HG03439 (cell line): Measurements from ENCODE around the gene GOLT1A.

Experiments used
- ATAC-seq: cut with Tn5 transposase; IDR thresholded peaks from one replicate; pipeline ENCODE4 v1.9.1; 2021; ENCODE audit warnings: mild to moderate bottlenecking, moderate library complexity; ENCODE audit not compliant: unreplicated experiment

The GOLT1A gene

GRCh38 chr1:204162494-204163074, 51.2 kb downstream of the GOLT1A start:
- no peak for ATAC-seq

DNA sequence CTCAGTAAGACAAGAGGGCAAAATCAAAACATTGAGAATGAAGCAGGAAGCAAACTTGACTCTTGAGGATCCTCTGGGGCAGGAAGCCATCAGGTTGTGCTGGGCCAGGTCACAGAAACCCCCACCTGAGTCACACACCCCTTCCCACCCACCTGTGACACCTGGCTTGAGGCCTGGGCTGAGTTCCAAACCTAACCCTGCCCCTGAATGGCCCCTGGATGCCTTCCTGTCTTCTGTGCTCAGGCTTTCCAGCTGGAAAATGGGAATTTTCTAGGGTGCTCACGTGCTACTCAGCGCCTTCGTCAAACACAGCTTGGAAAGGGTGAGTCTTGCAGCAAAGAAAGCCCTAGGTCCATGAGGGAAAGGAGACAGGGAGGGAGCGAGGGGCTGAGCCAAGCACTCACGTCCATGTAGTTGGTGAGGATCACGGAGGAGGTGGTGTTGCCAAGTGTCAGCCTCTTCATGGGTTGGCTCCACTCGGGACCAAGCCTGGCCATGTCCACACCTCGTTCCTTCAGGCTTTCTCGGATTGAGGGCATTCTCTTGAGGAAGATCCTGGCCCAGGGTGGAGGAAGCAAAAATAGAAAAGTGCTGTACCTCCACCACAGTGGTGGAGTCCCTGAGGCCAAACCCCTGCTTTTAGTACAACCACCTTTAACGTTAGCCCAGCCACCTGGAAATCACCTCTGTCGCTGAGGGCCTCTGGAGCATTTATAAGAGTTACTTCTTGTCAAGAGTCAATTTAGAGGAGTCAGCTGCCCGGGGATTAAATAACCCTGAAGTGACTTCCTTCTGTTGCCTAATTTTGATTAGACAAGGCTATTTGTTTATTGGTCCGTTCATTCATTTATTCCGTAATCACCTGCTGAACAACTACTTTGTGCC, 51.9 kb downstream of the GOLT1A start:
- no peak for ATAC-seq

DNA sequence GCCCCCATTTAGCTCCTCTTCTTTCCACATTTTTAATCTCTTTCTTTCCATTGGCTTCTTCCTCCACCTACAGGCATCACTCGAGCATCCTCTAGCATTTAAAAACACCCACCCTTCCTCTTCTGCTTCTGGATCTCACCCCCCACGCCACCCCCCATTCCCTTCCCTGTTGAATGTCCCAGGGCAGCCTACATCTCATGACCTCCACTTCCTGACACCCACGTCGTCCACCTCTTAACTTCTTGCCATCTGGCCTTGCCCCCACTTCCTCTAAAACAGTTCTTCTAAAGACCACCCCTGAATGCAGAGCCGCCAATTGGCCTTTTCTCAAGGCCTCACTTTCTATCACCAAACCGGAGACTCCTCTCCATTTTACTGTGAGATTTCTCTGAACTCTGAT, 55.8 kb downstream of the GOLT1A start:
- no peak for ATAC-seq

GRCh38 chr1:204155881-204156280, 57.9 kb downstream of the GOLT1A start:
- ATAC-seq: no peak

GRCh38 chr1:204154568-204155255, 59.1 kb downstream of the GOLT1A start:
- no peak for ATAC-seq

DNA sequence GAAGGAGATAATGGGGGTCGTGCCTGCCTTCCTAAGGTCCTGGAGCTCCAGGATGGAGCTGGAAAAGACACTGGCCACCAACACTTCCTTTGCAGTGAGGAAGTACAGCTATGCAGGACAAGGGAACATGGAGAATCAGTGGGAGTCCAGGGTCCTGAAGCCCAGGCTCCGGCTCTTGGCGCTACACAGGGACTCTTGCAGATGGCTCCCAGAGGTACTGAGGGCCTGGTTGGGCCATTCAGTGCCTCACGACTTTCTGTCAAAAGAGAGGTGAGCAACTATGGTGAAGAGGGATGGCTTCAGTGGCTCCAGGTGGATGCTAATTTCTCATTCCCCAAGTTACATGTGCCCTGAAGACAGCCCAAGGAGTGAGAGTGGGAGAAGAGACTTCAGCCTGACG, 60.1 kb downstream of the GOLT1A start:
- no peak for ATAC-seq

DNA sequence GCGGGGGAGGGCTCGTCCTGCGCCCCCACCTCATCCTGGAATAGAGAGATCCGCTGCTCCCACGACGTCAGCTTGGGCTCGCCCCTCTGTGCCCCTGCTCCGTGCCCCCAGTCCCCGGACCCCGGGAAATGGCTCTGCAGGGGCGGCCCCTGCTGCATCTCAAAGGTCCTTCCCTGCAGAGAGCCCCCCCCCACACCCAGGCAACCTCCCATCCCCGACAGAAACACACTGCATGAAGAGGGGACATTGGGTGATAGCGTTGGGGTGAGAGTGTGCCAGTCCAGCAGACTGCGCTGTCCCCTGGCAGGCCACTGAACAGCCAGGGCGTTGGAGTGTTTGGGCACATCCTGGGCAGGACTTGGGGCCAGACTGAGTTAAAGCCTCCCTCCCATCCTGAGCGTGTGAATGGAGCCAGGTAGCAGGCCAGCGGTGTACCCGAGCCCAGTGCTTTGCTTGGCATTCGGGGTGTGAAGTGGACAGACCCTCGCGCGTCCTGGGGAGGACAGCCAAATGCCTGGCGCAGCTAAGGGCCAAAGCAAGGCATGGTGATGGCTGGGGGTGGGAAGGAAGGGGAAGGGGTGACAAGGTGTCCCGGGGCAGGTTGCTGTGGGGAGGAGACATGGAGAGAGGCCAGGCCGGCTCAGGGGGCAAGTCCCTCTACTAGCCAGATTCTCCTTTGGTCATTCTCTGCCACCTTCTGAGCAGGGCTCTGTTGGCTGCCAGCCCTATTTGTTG, 61.3 kb downstream of the GOLT1A start:
- ATAC-seq: no peak

- no peak for ATAC-seq
Measured at GRCh38 chr1:204151552-204152309, 62.1 kb downstream of the GOLT1A start, which contains the start of gene ETNK2. Gene ETNK2, minus strand, starts transcription at chr1:204152044. Its CDS starts 192 bp downstream, at chr1:204151852.

GRCh38 chr1:204150702-204151551, 62.9 kb downstream of the GOLT1A start:
- ATAC-seq: no peak

GRCh38 chr1:204149635-204150565, 63.9 kb downstream of the GOLT1A start:
- no peak for ATAC-seq

DNA sequence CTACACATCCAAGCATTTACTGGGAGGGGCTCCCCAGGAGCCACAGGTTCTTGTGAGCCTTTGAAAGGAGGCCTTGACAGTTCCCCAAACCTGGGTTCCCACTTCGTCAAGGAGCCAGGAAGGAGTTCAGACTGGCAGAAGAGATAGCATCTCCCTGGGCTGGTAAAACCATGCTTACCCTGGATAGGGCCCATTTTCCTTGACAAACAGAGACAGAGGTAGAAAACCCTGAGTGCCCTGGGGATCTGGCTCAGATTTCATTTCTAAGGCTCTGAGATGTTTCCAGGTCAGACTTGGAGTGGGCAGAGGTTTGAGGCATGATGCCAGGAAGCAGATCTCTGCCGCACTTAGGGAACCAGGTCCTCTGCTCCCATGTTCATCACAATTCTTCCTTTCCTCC, 64.7 kb downstream of the GOLT1A start:
- no peak for ATAC-seq
